OCI-LY7 (cell line): ENCODE data around the gene SCARF2. TPM values are rescaled to one million over a fixed set of nuclear protein-coding genes. Genes with fewer than 3 reads are reported as not detected.

Experiments
- BruUV-seq: library from RNA; stranded (reverse); fragments of 400-500 nt; replicated peaks from 2 replicates; lab custom pipeline; 2021; lab: Mats Ljungman, UMichigan
- CTCF ChIA-PET: fragments of 300-600 bp; sonication (Branson Sonifier 250); formaldehyde crosslinking; loops from one replicate; lab custom pipeline; 2022; ENCODE audit warnings: antibody characterized with exemption; ENCODE audit not compliant: unreplicated experiment; lab: Charles Lee
- POLR2A ChIA-PET: fragments of 300-600 bp; sonication (Branson Sonifier 250); formaldehyde crosslinking; loops from one replicate; lab custom pipeline; 2022; ENCODE audit warnings: antibody characterized with exemption; lab: Charles Lee
- DNase-seq: peaks from one replicate; pipeline ENCODE4 v3.0.0-alpha.2; 2015; ENCODE audit warnings: low spot score
- H2AFZ ChIP-seq: fragments of 200-600 bp; sonication (generic), shearing (Covaris generic); 2 replicates; pipeline ENCODE4 v1.6.1; 2014; ENCODE audit warnings: mild to moderate bottlenecking, antibody characterized with exemption, low read length, moderate library complexity
- H3K27ac ChIP-seq: fragments of 200-600 bp; sonication (generic); 2 replicates; pipeline ENCODE4 v1.5.1; 2014; ENCODE audit warnings: mixed run types, low read depth, mild to moderate bottlenecking, moderate library complexity, low read length, inconsistent platforms; ENCODE audit not compliant: poor library complexity, severe bottlenecking
- H3K36me3 ChIP-seq: fragments of 200-600 bp; sonication (generic); 2 replicates; pipeline ENCODE4 v1.6.1; 2014; ENCODE audit warnings: mild to moderate bottlenecking, antibody characterized with exemption, low read length, moderate library complexity, mixed read lengths; ENCODE audit not compliant: insufficient read depth
- H3K4me1 ChIP-seq: fragments of 200-600 bp; sonication (generic); 2 replicates; pipeline ENCODE4 v1.5.1; 2014; ENCODE audit warnings: mild to moderate bottlenecking, low read length; ENCODE audit not compliant: insufficient read depth, poor library complexity, severe bottlenecking
- H3K4me2 ChIP-seq: fragments of 200-600 bp; sonication (generic); 2 replicates; pipeline ENCODE4 v1.6.1; 2014; ENCODE audit warnings: mild to moderate bottlenecking, low read length
- H3K4me3 ChIP-seq: fragments of 200-600 bp; sonication (generic); 2 replicates; pipeline ENCODE4 v1.5.1; 2014; ENCODE audit warnings: mild to moderate bottlenecking, low read depth, low read length; ENCODE audit not compliant: poor library complexity, severe bottlenecking
- H3K79me2 ChIP-seq: fragments of 200-600 bp; sonication (generic); 2 replicates; pipeline ENCODE4 v1.6.1; 2016; ENCODE audit warnings: low read depth, mild to moderate bottlenecking, low read length, moderate library complexity, mixed read lengths; ENCODE audit not compliant: insufficient read depth
- H3K9me2 ChIP-seq: fragments of 200-600 bp; sonication (generic); 2 replicates; pipeline ENCODE4 v1.6.1; 2016; ENCODE audit warnings: mild to moderate bottlenecking, low read length, mixed read lengths; ENCODE audit not compliant: insufficient read depth
- H3K9me3 ChIP-seq: fragments of 200-600 bp; sonication (generic); 2 replicates; pipeline ENCODE4 v1.6.1; 2014; ENCODE audit warnings: mild to moderate bottlenecking, mixed run types, low read length, mixed read lengths
- H4K20me1 ChIP-seq: fragments of 200-600 bp; sonication (generic); 2 replicates; pipeline ENCODE4 v1.6.1; 2014; ENCODE audit warnings: mild to moderate bottlenecking, antibody characterized with exemption, low read length, moderate library complexity, mixed read lengths; ENCODE audit not compliant: insufficient read depth
- EZH2phosphoT487 ChIP-seq: fragments of 200-600 bp; sonication (generic); IDR thresholded peaks from 2 replicates; pipeline ENCODE4 v1.6.1; 2018; ENCODE audit warnings: low read depth, borderline replicate concordance, mild to moderate bottlenecking, mixed run types, antibody characterized with exemption, low read length, moderate library complexity, mixed read lengths
- intact Hi-C: fragments of 100-400 bp; cut with micrococcal nuclease; formaldehyde crosslinking; loops from one replicate; pipeline ENCODE4 v1.10.0; 2022; ENCODE audit not compliant: unreplicated experiment
- total RNA-seq, 2 experiments: library from RNA; depleted of rRNA in 1 of 2; stranded (reverse); fragments of >200 nt in 1 of 2; shearing (Covaris generic) in 1 of 2; gene quantifications; 2 replicates each; pipeline ENCODE4 v1.2.3, GENCODE V29; 2014 to 2022
- TF ChIP-seq, protein P1 (sequence below): fragments of 200-600 bp; sonication (generic); conservative IDR thresholded peaks from 2 replicates; pipeline ENCODE4 v1.5.1; 2014; ENCODE audit warnings: mild to moderate bottlenecking, antibody characterized with exemption, low read length, moderate library complexity, mixed read lengths

Gene SCARF2
- total RNA-seq, 2 experiments from 2014 or later = 1.0 to 2.2 TPM

DNA sequence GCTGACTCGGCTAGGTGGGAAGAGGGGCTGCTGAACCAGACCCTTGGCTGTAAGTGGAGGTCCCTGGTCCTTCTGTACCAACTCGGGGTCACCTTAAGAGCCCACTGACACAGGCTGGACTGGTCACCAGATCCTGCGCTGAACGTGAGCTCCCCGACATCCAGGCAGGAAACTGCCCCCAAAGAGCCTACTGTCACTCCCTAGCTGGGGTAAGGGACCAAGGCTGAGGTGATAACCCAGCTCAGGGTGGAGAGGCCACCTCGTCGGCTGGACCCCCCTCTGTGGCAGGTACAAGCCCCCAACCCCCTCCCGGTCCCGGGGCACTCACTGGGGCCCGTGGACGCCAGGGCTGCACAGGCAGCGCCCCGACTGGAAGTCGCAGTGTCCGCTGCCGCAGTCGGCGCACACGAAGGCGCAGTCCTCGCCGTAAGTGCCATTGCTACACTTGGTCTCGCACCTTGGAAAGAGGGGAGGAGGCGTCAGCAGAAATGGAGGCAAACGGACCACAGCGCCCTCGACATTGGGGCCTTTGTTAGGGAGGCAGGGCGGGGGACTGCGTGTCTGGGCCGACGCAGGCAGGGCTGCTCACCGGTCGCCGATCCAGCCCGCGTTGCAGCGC, 7.4 kb downstream of the SCARF2 start:
- H3K4me1 ChIP-seq = peaks cover 4% of the 10 kb centered on the region
- DNase-seq = no peak
- no peak for TF ChIP-seq EZH2phosphoT487
- TF ChIP-seq, protein P1, sequence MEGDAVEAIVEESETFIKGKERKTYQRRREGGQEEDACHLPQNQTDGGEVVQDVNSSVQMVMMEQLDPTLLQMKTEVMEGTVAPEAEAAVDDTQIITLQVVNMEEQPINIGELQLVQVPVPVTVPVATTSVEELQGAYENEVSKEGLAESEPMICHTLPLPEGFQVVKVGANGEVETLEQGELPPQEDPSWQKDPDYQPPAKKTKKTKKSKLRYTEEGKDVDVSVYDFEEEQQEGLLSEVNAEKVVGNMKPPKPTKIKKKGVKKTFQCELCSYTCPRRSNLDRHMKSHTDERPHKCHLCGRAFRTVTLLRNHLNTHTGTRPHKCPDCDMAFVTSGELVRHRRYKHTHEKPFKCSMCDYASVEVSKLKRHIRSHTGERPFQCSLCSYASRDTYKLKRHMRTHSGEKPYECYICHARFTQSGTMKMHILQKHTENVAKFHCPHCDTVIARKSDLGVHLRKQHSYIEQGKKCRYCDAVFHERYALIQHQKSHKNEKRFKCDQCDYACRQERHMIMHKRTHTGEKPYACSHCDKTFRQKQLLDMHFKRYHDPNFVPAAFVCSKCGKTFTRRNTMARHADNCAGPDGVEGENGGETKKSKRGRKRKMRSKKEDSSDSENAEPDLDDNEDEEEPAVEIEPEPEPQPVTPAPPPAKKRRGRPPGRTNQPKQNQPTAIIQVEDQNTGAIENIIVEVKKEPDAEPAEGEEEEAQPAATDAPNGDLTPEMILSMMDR = no peak
- H3K27ac ChIP-seq = no peak overlapping the region
- no peak overlapping the region for H3K4me3 ChIP-seq
- intact Hi-C loops = no loop called here
- no peaks in the 10 kb centered on the region for H4K20me1 ChIP-seq
- no peak overlapping the region for H2AFZ ChIP-seq
- ChIA-PET POLR2A (interaction anchor here (0.6 kb wide), 2 partner anchors 79 to 519 kb away, joined by 3 to 4 read pairs; no protein-coding TSS in a partner anchor), CTCF (interaction anchor here (0.5 kb wide), 1 partner anchor 12 kb away, joined by 4 read pairs; no protein-coding TSS in a partner anchor)
- H3K4me2 ChIP-seq = no peak overlapping the region
- H3K36me3 ChIP-seq = no peaks in the 10 kb centered on the region
- H3K9me3 ChIP-seq = no peaks in the 10 kb centered on the region
- no peaks in the 10 kb centered on the region for H3K9me2 ChIP-seq
- no TSS peak for BruUV-seq
- no peaks in the 10 kb centered on the region for H3K79me2 ChIP-seq

DNA sequence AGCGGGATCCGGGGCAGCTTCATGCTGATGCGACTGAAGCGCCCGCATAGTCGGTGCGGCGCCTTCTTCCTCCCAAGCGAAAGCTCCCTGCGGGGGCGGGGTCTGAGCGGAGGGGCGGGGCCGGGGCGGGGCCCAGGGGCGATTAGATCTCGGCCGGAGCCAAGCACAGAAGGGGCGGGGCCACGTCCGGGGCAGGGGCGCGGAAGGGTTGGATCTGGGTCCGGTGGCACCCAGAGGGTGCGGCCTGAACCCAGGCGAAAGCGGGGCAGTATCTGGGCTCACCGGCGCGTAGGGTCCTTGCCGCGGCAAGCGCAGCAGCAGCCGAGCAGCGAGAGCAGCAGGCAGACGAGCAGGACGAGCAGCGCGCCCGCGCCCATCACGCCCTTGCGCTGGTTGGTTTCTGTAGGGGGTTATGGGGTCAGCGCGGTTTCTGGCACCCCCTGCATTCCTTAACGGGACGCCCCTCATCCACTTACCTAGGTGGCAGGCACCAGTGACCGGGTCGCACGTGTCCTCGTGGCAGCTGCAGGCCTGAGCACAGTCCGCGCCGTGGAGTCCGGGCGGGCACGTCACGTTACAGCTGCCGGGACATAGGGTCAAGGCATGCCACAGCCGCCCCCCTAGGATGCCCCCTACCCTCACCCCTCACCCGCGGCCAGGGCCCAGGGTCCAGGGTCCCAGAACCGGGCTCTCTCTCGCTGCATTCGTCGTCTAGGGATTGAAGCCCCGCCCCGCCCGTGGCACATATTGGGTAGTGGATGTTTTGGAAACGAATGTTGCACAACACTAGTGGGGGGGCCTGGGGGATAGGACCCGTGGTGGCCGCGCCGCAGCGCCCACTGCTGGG, 8.1 kb downstream of the SCARF2 start:
- intact Hi-C loops = no loop called here
- TF ChIP-seq, protein P1 = no peak
- TF ChIP-seq EZH2phosphoT487 = no peak
- Histone ChIP-seq H3K79me2 (no peaks in the 10 kb centered on the region), H3K9me2 (no peaks in the 10 kb centered on the region), H3K4me3 (peak overlapping the region; percentile 46), H3K4me1 (peaks cover 4% of the 10 kb centered on the region), H2AFZ (no peak overlapping the region), H3K36me3 (no peaks in the 10 kb centered on the region), H3K27ac (no peak overlapping the region), H3K4me2 (peak overlapping the region; percentile 57), H3K9me3 (no peaks in the 10 kb centered on the region), H4K20me1 (no peaks in the 10 kb centered on the region)
- peak; percentile 65 for DNase-seq
- ChIA-PET CTCF (interaction anchor here (0.6 kb wide), 1 partner anchor 34 kb away, joined by 3 read pairs; no protein-coding TSS in a partner anchor), POLR2A (interaction anchor here (0.6 kb wide), 2 partner anchors 25 to 518 kb away, joined by 3 read pairs; no protein-coding TSS in a partner anchor)
- no TSS peak for BruUV-seq
